GM23248 (cell line): ENCODE data around the gene ZNF74. TPM values are rescaled to one million over a fixed set of nuclear protein-coding genes. Genes with fewer than 3 reads are reported as not detected.
"Not testable (repeated sequence)": the region's sequence is repeated elsewhere in the genome, so short reads cannot be mapped to it uniquely, and the experiment has no call there.

Experiments used
- DNase-seq: peaks from one replicate; pipeline ENCODE4 v3.0.0-alpha.2; 2015
- H2AFZ ChIP-seq: fragments of 200-600 bp; sonication (generic); 2 replicates; pipeline ENCODE4 v1.6.1; 2016; ENCODE audit warnings: antibody characterized with exemption
- H3F3A ChIP-seq: fragments of 200-600 bp; sonication (generic); 2 replicates; pipeline ENCODE4 v1.6.1; 2016; ENCODE audit warnings: mild to moderate bottlenecking, antibody characterized with exemption, mixed run types; ENCODE audit not compliant: insufficient read depth
- H3K27ac ChIP-seq: fragments of 200-600 bp; sonication (generic); 2 replicates; pipeline ENCODE4 v1.5.1; 2016; ENCODE audit warnings: mild to moderate bottlenecking
- H3K27me3 ChIP-seq: fragments of 200-600 bp; sonication (generic); replicated peaks from 2 replicates; pipeline ENCODE4 v1.6.1; 2016; ENCODE audit warnings: mild to moderate bottlenecking; ENCODE audit not compliant: insufficient read depth
- H3K36me3 ChIP-seq: fragments of 200-600 bp; sonication (generic); 2 replicates; pipeline ENCODE4 v1.6.1; 2016; ENCODE audit warnings: low read depth, mild to moderate bottlenecking
- H3K4me1 ChIP-seq: fragments of 200-600 bp; sonication (generic); 2 replicates; pipeline ENCODE4 v1.6.1; 2016; ENCODE audit warnings: mild to moderate bottlenecking; ENCODE audit not compliant: insufficient read depth
- H3K4me2 ChIP-seq: fragments of 200-600 bp; sonication (generic); one replicate; pipeline ENCODE4 v1.6.1; 2016; ENCODE audit warnings: mild to moderate bottlenecking; ENCODE audit not compliant: unreplicated experiment
- H3K4me3 ChIP-seq: fragments of 200-600 bp; sonication (generic); 2 replicates; pipeline ENCODE4 v1.5.1; 2016; ENCODE audit warnings: mild to moderate bottlenecking
- H3K79me2 ChIP-seq: fragments of 200-600 bp; sonication (generic); 2 replicates; pipeline ENCODE4 v1.6.1; 2016; ENCODE audit warnings: mild to moderate bottlenecking; ENCODE audit not compliant: insufficient read depth
- H3K9ac ChIP-seq: fragments of 200-600 bp; sonication (generic); 2 replicates; pipeline ENCODE4 v1.6.1; 2016; ENCODE audit warnings: mild to moderate bottlenecking
- H3K9me2 ChIP-seq: fragments of 200-600 bp; sonication (generic); 2 replicates; pipeline ENCODE4 v1.6.1; 2016; ENCODE audit warnings: mixed run types, mild to moderate bottlenecking, moderate library complexity; ENCODE audit not compliant: insufficient read depth
- H3K9me3 ChIP-seq: fragments of 200-600 bp; sonication (generic); one replicate; pipeline ENCODE4 v1.6.1; 2017; ENCODE audit warnings: low read depth
- H4K20me1 ChIP-seq: fragments of 200-600 bp; sonication (generic); 2 replicates; pipeline ENCODE4 v1.6.0; 2016; ENCODE audit not compliant: insufficient read depth
- EZH2 ChIP-seq: fragments of 200-600 bp; sonication (generic); IDR thresholded peaks from 2 replicates; pipeline ENCODE4 v1.6.1; 2018; ENCODE audit warnings: antibody characterized with exemption, mild to moderate bottlenecking; ENCODE audit not compliant: insufficient read depth, poor library complexity, severe bottlenecking
- EZH2phosphoT487 ChIP-seq: fragments of 200-600 bp; sonication (generic); IDR thresholded peaks from 2 replicates; pipeline ENCODE4 v1.6.1; 2018; ENCODE audit warnings: antibody characterized with exemption, moderate library complexity, mild to moderate bottlenecking, low read depth; ENCODE audit not compliant: insufficient read depth
- WGBS, 2 experiments: methylation state at CpG; one replicate each; pipeline ENCODE4 v1.1.6; 2015 to 2017; ENCODE audit warnings: low lambda C conversion rate in 2 of 2, low coverage in 1 of 2; ENCODE audit errors: missing lambda C conversion rate in 2 of 2; 5-methylcytosine and 5-hydroxymethylcytosine counted together
- in situ Hi-C: fragments of 300-500 bp; cut with MboI; formaldehyde crosslinking; loops from 2 replicates; pipeline ENCODE4 v1.15.0; 2020
- polyA plus RNA-seq: library from polyadenylated mRNA; unstranded; fragments of >200 nt; fragmentation: Nextera tagmentation; extraction: Ambion mirVana; gene quantifications from 2 replicates; pipeline ENCODE4 v1.2.1, GENCODE V29; 2016
- total RNA-seq: library from RNA; depleted of rRNA; stranded (reverse); fragments of >200 nt; shearing (Covaris generic); gene quantifications from 2 replicates; pipeline ENCODE4 v1.2.3, GENCODE V29; 2014

The ZNF74 gene
- total and polyA plus RNA-seq, 2 experiments from 2014 or later: 3.7 to 11.5 TPM

- H3K36me3 ChIP-seq: no peaks in the 10 kb centered on the region
- no peak overlapping the region for H2AFZ ChIP-seq
- no peak overlapping the region for H3K27ac ChIP-seq
- no peaks in the 10 kb centered on the region for H3K9me2 ChIP-seq
- no peaks in the 10 kb centered on the region for H3F3A ChIP-seq
- no peaks in the 10 kb centered on the region for H4K20me1 ChIP-seq
- no peak overlapping the region for H3K9ac ChIP-seq
- H3K27me3 ChIP-seq: no peaks in the 10 kb centered on the region
- in situ Hi-C loops: no loop called here
- TF ChIP-seq EZH2phosphoT487 (no peak), EZH2 (no peak)
- no peak overlapping the region for H3K4me3 ChIP-seq
- no peaks in the 10 kb centered on the region for H3K4me1 ChIP-seq
- H3K4me2 ChIP-seq: no peak overlapping the region
- no peak for DNase-seq
- H3K9me3 ChIP-seq: no peaks in the 10 kb centered on the region
- 75 to 82% methylated on average over 5 of the region's 5 CpGs for WGBS, 2 experiments
- no peaks in the 10 kb centered on the region for H3K79me2 ChIP-seq
These were observed 20.1 kb downstream of the ZNF74 start for GRCh38 chr22:20414059-20414440.

- no peak overlapping the region for H3K9ac ChIP-seq
- H3K4me3 ChIP-seq: no peak overlapping the region
- no peaks in the 10 kb centered on the region for H3K79me2 ChIP-seq
- no peak overlapping the region for H2AFZ ChIP-seq
- H4K20me1 ChIP-seq: no peaks in the 10 kb centered on the region
- H3F3A ChIP-seq: no peaks in the 10 kb centered on the region
- H3K9me2 ChIP-seq: no peaks in the 10 kb centered on the region
- WGBS, 2 experiments: 38 to 43% methylated on average over 3 of the region's 3 CpGs
- in situ Hi-C loops: no loop called here
- no peaks in the 10 kb centered on the region for H3K27me3 ChIP-seq
- TF ChIP-seq EZH2 (no peak), EZH2phosphoT487 (no peak)
- no peaks in the 10 kb centered on the region for H3K36me3 ChIP-seq
- no peaks in the 10 kb centered on the region for H3K9me3 ChIP-seq
- H3K4me1 ChIP-seq: no peaks in the 10 kb centered on the region
- no peak for DNase-seq
- no peak overlapping the region for H3K4me2 ChIP-seq
- H3K27ac ChIP-seq: no peak overlapping the region
These were observed 20.5 kb downstream of the ZNF74 start for GRCh38 chr22:20414450-20414849.

DNA sequence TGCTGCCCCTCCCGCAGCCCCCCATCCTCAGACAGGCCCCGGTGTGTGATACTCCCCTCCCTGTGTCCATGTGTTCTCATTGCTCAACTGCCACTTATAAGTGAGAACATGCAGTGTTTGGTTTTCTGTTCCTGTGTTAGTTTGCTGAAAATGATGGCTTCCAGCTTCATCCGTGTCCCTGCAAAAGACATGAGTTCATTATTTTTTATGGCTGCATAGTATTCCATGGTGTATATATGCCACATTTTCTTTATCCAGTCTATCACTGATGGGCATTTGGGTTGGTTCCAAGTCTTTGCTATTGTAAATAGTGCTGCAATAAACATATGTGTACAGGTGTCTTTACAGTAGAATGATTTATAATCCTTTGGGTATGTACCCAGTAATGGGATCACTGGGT, 21.3 kb downstream of the ZNF74 start:
- H3F3A ChIP-seq, H3K9me2 ChIP-seq, H3K36me3 ChIP-seq, H3K4me1 ChIP-seq, H3K27ac ChIP-seq, H3K4me3 ChIP-seq, H4K20me1 ChIP-seq, H3K9me3 ChIP-seq, in situ Hi-C loops, H3K4me2 ChIP-seq, H2AFZ ChIP-seq, H3K79me2 ChIP-seq, H3K9ac ChIP-seq, DNase-seq, H3K27me3 ChIP-seq: not testable (repeated sequence)
- 43 to 47% methylated on average over 3 of the region's 3 CpGs for WGBS, 2 experiments

- H3F3A ChIP-seq, in situ Hi-C loops, H3K9me3 ChIP-seq, H3K4me1 ChIP-seq, DNase-seq, H3K36me3 ChIP-seq, H4K20me1 ChIP-seq, H3K9ac ChIP-seq, H2AFZ ChIP-seq, H3K4me3 ChIP-seq, H3K9me2 ChIP-seq, H3K27me3 ChIP-seq, H3K27ac ChIP-seq, H3K79me2 ChIP-seq, H3K4me2 ChIP-seq: not testable (repeated sequence)
- WGBS, 2 experiments: 61 to 66% methylated on average over 3 of the region's 3 CpGs
These were observed 21.7 kb downstream of the ZNF74 start for GRCh38 chr22:20415699-20416098.

DNA sequence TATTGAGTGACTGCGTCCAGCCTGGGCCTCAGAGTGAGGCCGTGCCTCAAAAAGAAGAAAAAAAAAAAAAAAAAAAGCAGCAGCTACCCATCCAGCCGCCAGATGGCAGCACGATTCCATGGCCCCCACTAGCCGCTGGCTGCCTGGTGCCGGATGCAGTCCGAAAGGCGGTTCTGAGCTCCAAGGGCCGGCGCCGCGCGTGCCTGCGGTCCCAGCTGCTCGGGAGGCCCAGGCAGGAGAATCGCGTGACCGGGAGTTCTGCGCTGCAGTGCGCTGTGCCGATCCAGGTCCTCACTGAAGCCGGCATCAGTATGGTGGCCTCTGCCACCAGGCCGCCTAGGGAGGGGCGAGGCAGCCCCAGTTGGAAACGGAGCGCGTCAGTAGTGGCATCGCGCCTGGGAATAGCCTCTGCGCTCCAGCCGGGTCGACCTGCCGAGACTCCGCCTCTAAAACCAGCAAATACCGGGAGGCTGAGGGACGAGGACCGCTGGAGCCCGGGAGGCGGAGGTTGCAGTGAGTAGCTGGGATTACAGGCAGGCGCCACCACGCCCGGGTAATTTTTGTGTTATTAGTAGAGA, 24.3 kb downstream of the ZNF74 start:
- in situ Hi-C loops: no loop called here
- no peaks in the 10 kb centered on the region for H3K9me3 ChIP-seq
- peak overlapping the region; percentile 72 for H3K4me2 ChIP-seq
- H3F3A ChIP-seq: peaks cover 4% of the 10 kb centered on the region; the same call in 1 of the 2 replicates
- H3K27me3 ChIP-seq: no peaks in the 10 kb centered on the region
- H3K4me1 ChIP-seq: peaks cover 12% of the 10 kb centered on the region
- H3K4me3 ChIP-seq: peak overlapping the region; percentile 72
- no peaks in the 10 kb centered on the region for H3K79me2 ChIP-seq
- no peaks in the 10 kb centered on the region for H3K36me3 ChIP-seq
- peak overlapping the region; percentile 28 for H3K27ac ChIP-seq
- DNase-seq: peak; percentile 96
- no peaks in the 10 kb centered on the region for H4K20me1 ChIP-seq
- peak overlapping the region; percentile 72 for H3K9ac ChIP-seq
- TF ChIP-seq EZH2 (no peak), EZH2phosphoT487 (no peak)
- no peaks in the 10 kb centered on the region for H3K9me2 ChIP-seq
- H2AFZ ChIP-seq: peak overlapping the region; percentile 79
- WGBS, 2 experiments: 3 to 4% methylated on average over 35 to 41 of the region's 42 CpGs
